ENCODE measurements around the gene CHD9NB.

CHD9NB gene

GRCh38 chr16:53022374-53022773, 30.3 kb downstream of the CHD9NB start:
- peak; percentile 71 for DNase-seq

GRCh38 chr16:53018834-53019416, 33.8 kb downstream of the CHD9NB start:
- no peak for DNase-seq

- no peak for DNase-seq
Measured at GRCh38 chr16:53014287-53014686, 38.4 kb downstream of the CHD9NB start.

GRCh38 chr16:53007095-53007494, 45.6 kb downstream of the CHD9NB start:
- DNase-seq, result no peak

GRCh38 chr16:52997922-52998321, 54.8 kb downstream of the CHD9NB start:
- no peak for DNase-seq

GRCh38 chr16:52994942-52995341, 57.8 kb downstream of the CHD9NB start:
- no peak for DNase-seq

GRCh38 chr16:52993179-52993578, 59.5 kb downstream of the CHD9NB start:
- DNase-seq, result no peak

GRCh38 chr16:52991572-52991971, 61.1 kb downstream of the CHD9NB start:
- no peak for DNase-seq

All from hematopoietic multipotent progenitor cell treated with erythropoietin and hydrocortisone succinate and interleukin-3 and kit ligand, for 6 days (in vitro differentiated cells).